Measurements from ENCODE around the gene RAMACL.
"Not testable (repeated sequence)": the region's sequence is repeated elsewhere in the genome, so short reads cannot be mapped to it uniquely, and the experiment has no call there.

Gene RAMACL

DNA sequence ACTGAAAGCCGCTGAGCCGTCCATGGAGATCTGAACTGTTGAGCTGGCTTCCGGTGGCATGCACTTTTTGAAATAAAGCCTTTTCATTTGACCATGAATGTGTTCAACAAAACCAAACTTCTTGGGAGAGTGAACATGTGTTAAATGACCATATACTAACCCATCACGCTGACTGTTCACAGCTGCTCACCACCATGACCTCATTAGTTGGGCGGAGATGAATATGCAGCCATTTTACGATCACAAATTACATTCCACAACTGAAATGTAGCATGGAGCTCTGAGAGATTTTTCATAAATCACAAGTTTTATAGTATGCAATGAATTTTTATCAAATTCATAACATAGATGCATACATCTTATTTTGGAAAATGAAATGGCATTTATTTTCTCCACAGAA, 4.2 kb downstream of the RAMACL start:
- Mint-ChIP-seq H3K4me3 (no peak overlapping the region), H3K9me3 (peaks cover 2% of the 10 kb centered on the region), H3K4me1 (peaks cover 7% of the 10 kb centered on the region), H3K27ac (no peak overlapping the region), H3K36me3 (peaks cover 3% of the 10 kb centered on the region), H3K27me3 (no peaks in the 10 kb centered on the region)
- no peak for DNase-seq (ENCODE audit: low spot score in 2 of 2)
- no peak for ATAC-seq (ENCODE audit: low read depth)

DNA sequence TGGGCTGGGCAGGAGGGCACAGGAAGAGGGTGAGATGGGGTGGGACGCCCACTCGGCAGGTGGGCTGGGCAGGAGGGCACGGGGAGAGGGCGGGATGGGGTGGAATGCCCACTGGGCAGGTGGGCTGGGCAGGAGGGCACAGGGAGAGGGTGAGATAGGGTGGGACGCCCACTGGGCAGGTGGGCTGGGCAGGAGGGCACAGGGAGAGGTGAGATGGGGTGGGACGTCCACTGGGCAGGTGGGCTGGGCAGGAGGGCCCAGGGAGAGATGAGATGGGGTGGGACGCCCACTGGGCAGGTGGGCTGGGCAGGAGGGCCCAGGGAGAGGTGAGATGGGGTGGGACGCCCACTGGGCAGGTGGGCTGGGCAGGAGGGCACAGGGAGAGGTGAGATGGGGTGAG, 4.7 kb downstream of the RAMACL start:
- ATAC-seq (ENCODE audit: low read depth); DNase-seq (ENCODE audit: low spot score in 2 of 2); H3K4me1 Mint-ChIP-seq; H3K4me3 Mint-ChIP-seq; H3K36me3 Mint-ChIP-seq; H3K27ac Mint-ChIP-seq; H3K9me3 Mint-ChIP-seq; H3K27me3 Mint-ChIP-seq: not testable (repeated sequence)

DNA sequence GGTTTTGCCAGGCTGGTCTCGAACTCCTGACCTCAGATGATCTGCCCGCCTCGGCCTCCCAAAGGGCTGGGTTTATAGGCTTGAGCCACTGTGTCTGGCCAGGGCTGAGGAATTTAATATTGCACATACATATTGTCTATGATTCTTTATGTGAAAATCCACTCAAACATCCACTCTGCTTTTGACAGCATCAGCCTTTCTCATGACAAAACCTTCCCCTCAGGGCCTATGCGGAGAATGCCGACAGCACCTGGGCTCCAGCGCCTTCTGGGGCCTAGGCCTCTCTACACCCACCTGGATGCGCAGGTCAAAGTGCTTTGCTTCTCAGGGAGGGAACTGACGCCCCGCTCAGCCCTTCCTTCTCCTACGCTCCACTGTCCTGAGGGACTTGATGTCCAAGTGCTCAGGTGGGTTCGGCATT, 5.4 kb downstream of the RAMACL start:
- no peaks in the 10 kb centered on the region for H3K4me1 Mint-ChIP-seq
- H3K27ac Mint-ChIP-seq, result no peak overlapping the region
- H3K27me3 Mint-ChIP-seq, result no peaks in the 10 kb centered on the region
- DNase-seq (ENCODE audit: low spot score in 2 of 2) (no peak), ATAC-seq (ENCODE audit: low read depth) (no peak)
- no peak overlapping the region for H3K4me3 Mint-ChIP-seq
- peaks cover 7% of the 10 kb centered on the region for H3K9me3 Mint-ChIP-seq
- peaks cover 8% of the 10 kb centered on the region for H3K36me3 Mint-ChIP-seq

DNA sequence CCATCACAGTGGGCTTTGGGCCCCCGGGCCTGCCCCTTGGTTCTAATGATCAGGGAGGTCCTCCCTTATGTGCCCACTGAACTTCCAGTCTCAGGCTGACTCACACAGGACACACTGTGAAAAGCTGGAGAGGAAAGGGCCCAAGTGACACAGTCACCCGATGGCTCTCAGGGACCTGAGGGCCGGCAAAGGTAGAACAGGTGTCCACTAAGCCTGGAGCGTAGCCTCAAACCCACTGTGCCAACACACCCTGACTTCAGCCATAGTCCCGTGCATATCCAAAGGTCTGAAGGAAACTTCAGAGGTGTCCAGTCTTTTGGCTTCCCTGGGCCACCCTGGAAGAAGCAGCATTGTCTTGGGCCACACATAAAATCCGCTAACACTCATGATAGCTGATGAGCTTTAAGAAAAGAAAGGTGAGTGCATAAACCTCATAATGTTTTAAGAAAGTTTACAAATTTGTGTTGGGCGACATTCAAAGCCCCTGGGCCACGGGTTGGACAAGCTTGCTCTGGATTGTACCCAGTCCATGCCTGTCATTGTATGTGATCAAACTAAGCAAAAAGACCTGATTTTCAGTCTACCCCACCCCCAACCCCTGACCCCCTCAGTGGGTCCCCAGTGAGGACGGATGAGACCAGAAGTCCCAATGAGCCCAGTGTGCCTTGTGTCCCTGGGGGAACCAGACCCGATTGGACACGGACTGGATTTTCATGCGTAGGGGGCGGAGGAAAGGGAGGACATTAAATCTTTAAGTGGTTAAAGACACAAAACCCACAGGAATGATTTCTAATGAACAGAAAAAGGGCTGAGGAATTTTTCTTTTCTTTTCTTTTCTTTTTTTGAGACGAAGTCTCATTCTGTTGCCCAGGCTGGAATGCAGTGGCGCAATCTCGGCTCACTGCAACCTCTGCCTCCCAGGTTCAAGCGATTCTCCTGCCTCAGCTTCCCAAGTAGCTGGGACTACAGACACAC, 6.1 kb downstream of the RAMACL start:
- Mint-ChIP-seq H3K9me3 (peaks cover 9% of the 10 kb centered on the region), H3K4me3 (no peak overlapping the region), H3K4me1 (no peaks in the 10 kb centered on the region), H3K36me3 (peaks cover 10% of the 10 kb centered on the region), H3K27ac (no peak overlapping the region), H3K27me3 (no peaks in the 10 kb centered on the region)
- DNase-seq (ENCODE audit: low spot score in 2 of 2) (no peak), ATAC-seq (ENCODE audit: low read depth) (no peak)

DNA sequence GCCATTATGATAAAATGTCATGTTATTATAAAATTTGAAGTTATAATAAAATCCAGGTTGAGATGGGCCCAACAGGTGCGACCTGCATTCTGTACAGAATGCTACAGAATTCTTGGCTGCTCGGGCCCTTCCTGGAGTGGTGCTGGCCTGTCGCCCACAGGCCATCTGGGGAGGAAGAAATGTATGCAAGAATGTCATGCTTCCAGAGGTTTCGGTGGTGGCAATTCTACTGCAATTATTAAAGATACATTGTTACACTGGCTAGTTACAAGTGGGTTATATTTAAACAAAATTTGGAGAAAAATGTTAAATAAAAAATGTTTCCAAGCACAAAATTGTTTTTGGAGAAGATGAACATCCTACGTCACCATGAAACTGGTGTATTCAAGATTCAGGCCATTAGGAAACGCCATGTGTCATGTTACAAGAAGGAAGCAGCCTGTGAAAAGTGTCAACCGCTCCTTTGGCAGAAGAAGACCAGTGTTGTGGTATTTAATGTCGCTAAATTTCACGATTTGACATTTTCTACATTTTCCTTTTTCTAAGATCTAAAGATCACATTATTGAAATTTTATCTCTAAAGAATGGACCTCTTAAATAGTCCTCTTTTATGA, 7.1 kb downstream of the RAMACL start:
- peaks cover 9% of the 10 kb centered on the region for H3K9me3 Mint-ChIP-seq
- no peaks in the 10 kb centered on the region for H3K4me1 Mint-ChIP-seq
- H3K27ac Mint-ChIP-seq, result no peak overlapping the region
- peaks cover 13% of the 10 kb centered on the region for H3K36me3 Mint-ChIP-seq
- no peak for ATAC-seq (ENCODE audit: low read depth)
- no peaks in the 10 kb centered on the region for H3K27me3 Mint-ChIP-seq
- H3K4me3 Mint-ChIP-seq, result no peak overlapping the region
- DNase-seq (ENCODE audit: low spot score in 2 of 2), result no peak

DNA sequence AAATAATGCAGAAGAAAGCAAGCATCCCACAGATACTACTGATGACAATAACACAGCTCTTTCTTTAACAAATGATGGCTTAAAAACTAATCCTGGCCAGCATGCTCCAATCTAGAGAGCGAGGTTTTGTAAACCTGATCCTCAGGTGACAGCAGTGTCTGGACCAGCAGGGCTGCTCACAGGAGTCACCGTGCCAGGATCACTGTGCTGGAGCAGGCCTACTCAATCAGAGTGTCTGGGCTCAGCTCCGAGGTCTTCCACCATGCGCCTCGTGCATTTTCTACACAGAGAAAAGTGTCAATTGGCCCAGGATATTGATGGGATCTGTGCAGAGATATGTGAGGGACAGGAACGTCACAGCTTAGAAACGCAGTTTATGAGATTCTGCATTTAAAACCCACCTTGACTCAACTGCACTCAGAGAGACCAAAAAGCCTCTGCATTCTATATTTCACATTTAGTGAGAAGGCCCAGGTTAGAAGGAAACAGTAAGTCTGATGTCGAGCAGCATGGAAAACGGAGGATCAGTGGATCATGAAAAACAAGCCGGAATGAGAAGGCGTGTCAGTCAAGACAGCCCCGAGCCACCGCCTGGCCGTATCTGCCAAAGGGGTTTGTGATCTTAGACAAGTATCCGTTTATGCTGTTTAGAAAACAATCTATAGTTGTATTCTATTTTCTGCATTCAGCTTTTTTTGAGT, 7.8 kb downstream of the RAMACL start:
- Mint-ChIP-seq H3K36me3 (peaks cover 13% of the 10 kb centered on the region), H3K4me1 (no peaks in the 10 kb centered on the region), H3K9me3 (peaks cover 9% of the 10 kb centered on the region), H3K27ac (no peak overlapping the region), H3K27me3 (no peaks in the 10 kb centered on the region), H3K4me3 (no peak overlapping the region)
- ATAC-seq (ENCODE audit: low read depth) (no peak), DNase-seq (ENCODE audit: low spot score in 2 of 2) (no peak)

DNA sequence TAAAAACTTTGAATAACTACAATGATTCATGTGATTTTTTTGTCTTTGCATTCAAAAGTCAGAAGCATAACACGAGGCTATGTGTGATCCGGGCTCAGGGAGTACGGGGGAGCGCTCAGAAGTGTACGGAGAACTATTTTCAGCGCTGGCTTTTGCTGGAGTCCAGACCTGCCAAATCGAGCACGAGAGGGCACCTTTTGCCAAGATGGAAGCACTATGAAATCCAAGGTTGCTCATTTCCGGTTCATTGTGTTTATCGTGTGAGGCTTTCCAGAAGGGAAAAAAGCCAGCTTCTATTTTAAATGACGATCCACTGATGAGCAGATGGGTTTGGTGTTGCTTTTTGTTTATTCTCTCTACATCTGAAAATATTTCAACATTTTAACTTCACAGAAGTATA, 11.3 kb downstream of the RAMACL start:
- Mint-ChIP-seq H3K9me3 (peaks cover 9% of the 10 kb centered on the region), H3K27me3 (no peaks in the 10 kb centered on the region), H3K27ac (no peak overlapping the region), H3K4me1 (no peaks in the 10 kb centered on the region), H3K36me3 (peaks cover 12% of the 10 kb centered on the region), H3K4me3 (no peak overlapping the region)
- ATAC-seq (ENCODE audit: low read depth) (no peak), DNase-seq (ENCODE audit: low spot score in 2 of 2) (no peak)

DNA sequence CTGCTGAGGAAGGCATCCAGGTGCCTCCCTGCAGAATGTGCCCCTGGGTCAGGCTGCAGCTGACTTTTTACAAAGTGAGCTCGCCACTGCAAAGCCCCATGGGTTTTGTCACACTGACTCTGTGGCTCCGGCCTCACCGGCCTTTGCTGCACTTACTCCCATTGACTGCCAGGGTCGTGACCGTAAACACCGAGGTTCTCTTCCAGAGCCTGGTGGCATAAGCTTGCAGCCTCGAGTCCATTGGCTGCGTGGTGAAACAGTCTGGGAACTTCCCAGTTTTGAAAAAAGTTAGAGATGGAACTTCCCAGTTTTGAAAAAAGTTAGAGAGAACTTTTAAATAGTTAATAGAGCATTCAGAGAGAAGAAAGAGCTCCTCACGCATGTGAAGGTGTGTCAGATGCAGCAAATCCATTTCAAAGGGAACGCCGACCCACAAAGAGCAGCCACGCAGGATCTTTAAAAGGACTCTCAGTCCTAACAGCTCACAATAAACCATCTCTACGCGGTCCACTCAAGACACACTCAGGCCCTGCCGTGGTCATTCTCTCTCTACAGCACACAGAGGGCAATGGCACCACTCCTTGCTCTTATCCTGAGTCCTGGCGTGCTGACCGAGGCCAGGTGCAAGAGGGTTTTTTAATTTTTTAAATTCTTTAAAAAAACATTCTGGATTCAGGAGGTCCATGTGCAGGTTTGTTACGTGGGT, 12.8 kb downstream of the RAMACL start:
- ATAC-seq (ENCODE audit: low read depth), result no peak

DNA sequence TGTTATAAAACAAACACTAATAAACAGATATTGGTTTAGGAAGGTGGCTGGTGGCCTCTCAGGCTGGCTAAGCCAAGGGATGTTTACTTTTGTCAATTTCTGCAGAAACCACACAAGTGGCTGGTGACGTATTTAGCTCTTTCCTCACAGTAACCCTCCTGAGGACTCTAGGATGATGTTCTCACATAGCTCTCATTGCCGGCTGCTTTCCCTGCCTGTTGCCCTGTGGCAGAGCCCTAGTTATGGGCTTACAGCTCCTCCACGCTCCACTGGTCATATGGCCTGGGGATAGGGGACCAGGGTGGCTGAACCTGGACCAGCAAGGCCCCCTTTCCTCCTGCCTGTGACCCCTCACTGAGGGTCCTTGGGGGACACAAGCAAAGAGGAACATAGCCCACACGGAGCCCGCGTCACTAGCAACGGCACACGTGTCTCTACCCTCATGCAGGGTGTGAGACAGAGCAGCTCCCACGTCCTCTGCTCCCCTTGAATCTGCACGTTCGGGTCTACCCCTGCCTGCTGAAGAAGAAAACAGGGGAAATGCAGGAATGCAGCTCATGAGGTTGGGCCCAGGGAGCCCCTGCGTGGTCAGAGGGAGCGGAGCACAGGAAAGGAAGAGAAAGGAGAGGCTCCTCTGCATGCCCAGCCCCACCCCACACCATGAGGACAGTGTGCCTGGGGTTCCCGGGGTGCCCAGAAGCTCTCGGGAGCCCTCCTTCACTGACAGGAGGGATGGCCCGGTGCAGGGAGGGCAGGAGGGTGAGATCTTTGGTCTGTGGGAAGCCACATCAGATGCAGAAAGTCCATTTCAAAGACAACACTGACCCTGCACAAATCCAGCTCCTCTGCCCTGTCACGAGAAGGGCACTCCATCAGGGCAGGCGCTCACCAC, 13.9 kb downstream of the RAMACL start:
- no peak for DNase-seq (ENCODE audit: low spot score in 2 of 2)
- H3K27ac Mint-ChIP-seq, result no peak overlapping the region
- H3K4me1 Mint-ChIP-seq, result no peaks in the 10 kb centered on the region
- H3K36me3 Mint-ChIP-seq, result peaks cover 12% of the 10 kb centered on the region
- H3K27me3 Mint-ChIP-seq, result no peaks in the 10 kb centered on the region
- H3K9me3 Mint-ChIP-seq, result peaks cover 9% of the 10 kb centered on the region
- ATAC-seq (ENCODE audit: low read depth), result no peak
- no peak overlapping the region for H3K4me3 Mint-ChIP-seq

More for the DNA sequence above, 12.8 kb downstream of the RAMACL start:
- no peak overlapping the region for H3K4me3 Mint-ChIP-seq
- H3K27me3 Mint-ChIP-seq, result no peaks in the 10 kb centered on the region
- H3K4me1 Mint-ChIP-seq, result no peaks in the 10 kb centered on the region
- peaks cover 12% of the 10 kb centered on the region for H3K36me3 Mint-ChIP-seq
- H3K9me3 Mint-ChIP-seq, result peaks cover 9% of the 10 kb centered on the region
- H3K27ac Mint-ChIP-seq, result no peak overlapping the region
- DNase-seq (ENCODE audit: low spot score in 2 of 2), result no peak

DNA sequence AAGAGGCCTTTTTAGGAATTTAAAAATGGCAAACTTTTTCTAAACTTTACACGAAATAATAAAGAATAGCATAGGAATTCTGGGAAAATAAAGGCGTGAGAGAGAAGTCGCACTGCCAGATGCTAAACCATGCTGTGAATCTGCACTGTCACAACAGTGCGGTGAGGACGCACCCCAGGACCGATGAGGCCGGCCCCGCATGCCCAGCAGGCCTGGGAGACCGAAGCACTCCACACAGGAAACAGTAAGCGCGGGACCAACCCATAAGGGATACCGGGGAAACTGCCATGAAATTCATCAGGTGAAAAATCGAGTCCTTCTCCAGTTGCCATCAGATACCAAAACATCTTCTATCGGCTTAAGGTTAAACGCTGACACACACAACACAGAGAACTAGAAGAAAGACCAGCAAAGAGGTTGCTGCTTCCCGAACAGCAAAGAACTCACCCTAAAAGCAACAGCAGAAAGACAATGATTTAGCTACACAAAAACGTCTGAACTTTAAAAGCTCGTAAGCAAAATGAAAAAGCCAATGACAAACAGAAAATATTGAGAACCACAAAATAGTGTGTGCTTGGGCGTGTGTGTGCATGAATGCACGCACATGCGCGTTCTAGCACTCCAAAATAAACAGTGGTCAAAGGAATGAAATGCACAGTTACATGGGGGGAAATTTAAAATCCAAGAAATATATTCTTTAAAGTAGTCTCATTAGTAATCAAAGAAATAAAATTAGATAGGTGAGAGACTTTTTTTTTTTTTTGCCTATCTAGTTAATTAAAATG, 15.4 kb downstream of the RAMACL start:
- ATAC-seq (ENCODE audit: low read depth) (no peak), DNase-seq (ENCODE audit: low spot score in 2 of 2) (no peak)
- Mint-ChIP-seq H3K36me3 (peaks cover 5% of the 10 kb centered on the region), H3K27ac (no peak overlapping the region), H3K9me3 (peaks cover 2% of the 10 kb centered on the region), H3K4me1 (no peaks in the 10 kb centered on the region), H3K4me3 (no peak overlapping the region), H3K27me3 (no peaks in the 10 kb centered on the region)

DNA sequence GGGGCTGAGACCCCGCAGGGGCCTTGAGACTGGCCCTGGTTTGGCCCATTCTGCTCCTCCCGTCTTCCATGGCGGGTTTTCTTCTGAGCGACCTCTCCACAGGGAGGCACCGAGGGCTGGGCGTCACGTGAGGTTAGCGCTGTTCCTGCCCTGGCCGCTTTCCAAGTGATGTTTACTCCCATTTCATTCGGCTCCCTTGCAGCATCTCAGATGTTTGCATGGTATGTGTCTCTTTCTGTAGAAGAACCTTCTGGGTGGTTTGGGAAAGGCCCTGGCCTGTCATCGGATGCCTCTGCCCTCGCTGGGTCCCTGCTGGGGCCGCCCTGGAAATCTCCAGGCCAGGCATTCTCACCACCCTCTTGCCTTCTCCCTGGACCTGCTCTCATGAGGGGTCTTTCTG, 17.3 kb downstream of the RAMACL start:
- no peak overlapping the region for H3K27ac Mint-ChIP-seq
- ATAC-seq (ENCODE audit: low read depth), result no peak
- H3K9me3 Mint-ChIP-seq, result no peaks in the 10 kb centered on the region
- no peaks in the 10 kb centered on the region for H3K4me1 Mint-ChIP-seq
- H3K27me3 Mint-ChIP-seq, result no peaks in the 10 kb centered on the region
- H3K4me3 Mint-ChIP-seq, result no peak overlapping the region
- H3K36me3 Mint-ChIP-seq, result peaks cover 4% of the 10 kb centered on the region
- no peak for DNase-seq (ENCODE audit: low spot score in 2 of 2)

DNA sequence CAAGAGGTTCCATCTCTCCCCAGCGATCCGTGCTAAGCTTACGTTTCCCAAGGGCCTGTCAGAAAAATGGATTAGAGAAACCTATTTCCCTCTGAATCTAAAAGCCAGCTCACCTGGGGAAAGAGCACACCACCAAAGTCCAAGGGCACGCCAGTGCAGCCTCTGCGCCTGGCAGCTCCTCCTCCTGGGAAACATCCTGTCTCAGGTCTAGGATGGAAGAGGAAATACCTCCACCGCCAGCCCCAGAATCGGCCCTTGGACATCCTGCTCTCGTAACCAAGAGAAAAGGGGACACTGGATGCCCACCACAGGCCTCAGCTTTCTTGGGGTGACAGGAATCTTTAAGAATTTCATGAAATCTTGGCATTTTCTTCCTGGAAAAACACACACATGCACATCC, 18.7 kb downstream of the RAMACL start:
- Mint-ChIP-seq H3K27ac (no peak overlapping the region), H3K4me3 (no peak overlapping the region)

More for the DNA sequence above, 18.7 kb downstream of the RAMACL start:
- H3K27me3 Mint-ChIP-seq, result no peaks in the 10 kb centered on the region
- DNase-seq (ENCODE audit: low spot score in 2 of 2), result no peak
- no peak for ATAC-seq (ENCODE audit: low read depth)
- peaks cover 4% of the 10 kb centered on the region for H3K36me3 Mint-ChIP-seq
- H3K9me3 Mint-ChIP-seq, result no peaks in the 10 kb centered on the region
- peaks cover 2% of the 10 kb centered on the region for H3K4me1 Mint-ChIP-seq

Data from memory B cell (primary cell).